ENCODE results near the gene RBM15B. TPM values are rescaled to one million over a fixed set of nuclear protein-coding genes. Genes with fewer than 3 reads are reported as not detected.
A peak's percentile ranks its signal among the peaks of the same experiment; 100 is the strongest.

The RBM15B gene
- total and polyA plus RNA-seq, 2 experiments from 2014 or later = 16.3 to 57.9 TPM

GRCh38 chr3:51398595-51399310 lies 7.7 kb downstream of the RBM15B start:
- Mint-ChIP-seq H3K9me3 (peaks cover 7% of the 10 kb centered on the region; the same call in 1 of the 3 replicates), H3K4me3 (no peak overlapping the region), H3K4me1 (peaks cover 20% of the 10 kb centered on the region), H3K36me3 (ENCODE audit: low read depth) (peaks cover 50% of the 10 kb centered on the region), H3K27me3 (ENCODE audit: insufficient read depth, low read depth, poor library complexity) (peaks cover 5% of the 10 kb centered on the region), H3K27ac (no peak overlapping the region)
- peaks cover 8% of the 10 kb centered on the region for H3K36me3 ChIP-seq (ENCODE audit: insufficient read depth)
- no peak for DNase-seq (ENCODE audit: low spot score)
- no peak overlapping the region for H3K4me2 ChIP-seq
- no peak overlapping the region for H3K4me3 ChIP-seq
- H3K9me2 ChIP-seq (ENCODE audit: insufficient read depth) = no peaks in the 10 kb centered on the region
- H3F3A ChIP-seq (replicated peaks; ENCODE audit: low read depth) = peaks cover 9% of the 10 kb centered on the region; the same call in 1 of the 2 replicates
- peak overlapping the region; percentile 55; the same call in 1 of the 2 replicates for H3K27ac ChIP-seq (ENCODE audit: low read depth)
- no peak for ATAC-seq
- peaks cover 23% of the 10 kb centered on the region for H3K79me2 ChIP-seq (replicated peaks; ENCODE audit: insufficient read depth)
- 0 out of 2 replicates have a peak, but pooled peaks cover 6% of the 10 kb centered on the region for H3K4me1 ChIP-seq (ENCODE audit: insufficient read depth)
- no peaks in the 10 kb centered on the region for H3K27me3 ChIP-seq (ENCODE audit: insufficient read depth)
- peaks cover 22% of the 10 kb centered on the region for H4K20me1 ChIP-seq (replicated peaks; ENCODE audit: insufficient read depth)
- H2AFZ ChIP-seq = no peak overlapping the region
- TF ChIP-seq CTCF (conservative IDR thresholded peaks at IDR 0.05; ENCODE audit: low read depth in 2 of 2) (no peak), JUNB (IDR thresholded peaks at IDR 0.05; ENCODE audit: unreplicated experiment) (no peak), NANOG (IDR thresholded peaks at IDR 0.05; ENCODE audit: borderline replicate concordance) (no peak), EZH2phosphoT487 (IDR thresholded peaks at IDR 0.05; ENCODE audit: unreplicated experiment) (no peak), ZNF114 (CRISPR knock-in tag; IDR thresholded peaks at IDR 0.05) (no peak), CREB1 (CRISPR knock-in tag; IDR thresholded peaks at IDR 0.05; ENCODE audit: low read depth) (no peak), POLR2AphosphoS5 (IDR thresholded peaks at IDR 0.05; ENCODE audit: low read depth) (no peak), ETS1 (IDR thresholded peaks at IDR 0.05) (no peak), ZNF462 (CRISPR knock-in tag; IDR thresholded peaks at IDR 0.05) (no peak), EZH2 (IDR thresholded peaks at IDR 0.05; ENCODE audit: low read depth, unreplicated experiment) (no peak)
- TF ChIP-seq, protein P1, sequence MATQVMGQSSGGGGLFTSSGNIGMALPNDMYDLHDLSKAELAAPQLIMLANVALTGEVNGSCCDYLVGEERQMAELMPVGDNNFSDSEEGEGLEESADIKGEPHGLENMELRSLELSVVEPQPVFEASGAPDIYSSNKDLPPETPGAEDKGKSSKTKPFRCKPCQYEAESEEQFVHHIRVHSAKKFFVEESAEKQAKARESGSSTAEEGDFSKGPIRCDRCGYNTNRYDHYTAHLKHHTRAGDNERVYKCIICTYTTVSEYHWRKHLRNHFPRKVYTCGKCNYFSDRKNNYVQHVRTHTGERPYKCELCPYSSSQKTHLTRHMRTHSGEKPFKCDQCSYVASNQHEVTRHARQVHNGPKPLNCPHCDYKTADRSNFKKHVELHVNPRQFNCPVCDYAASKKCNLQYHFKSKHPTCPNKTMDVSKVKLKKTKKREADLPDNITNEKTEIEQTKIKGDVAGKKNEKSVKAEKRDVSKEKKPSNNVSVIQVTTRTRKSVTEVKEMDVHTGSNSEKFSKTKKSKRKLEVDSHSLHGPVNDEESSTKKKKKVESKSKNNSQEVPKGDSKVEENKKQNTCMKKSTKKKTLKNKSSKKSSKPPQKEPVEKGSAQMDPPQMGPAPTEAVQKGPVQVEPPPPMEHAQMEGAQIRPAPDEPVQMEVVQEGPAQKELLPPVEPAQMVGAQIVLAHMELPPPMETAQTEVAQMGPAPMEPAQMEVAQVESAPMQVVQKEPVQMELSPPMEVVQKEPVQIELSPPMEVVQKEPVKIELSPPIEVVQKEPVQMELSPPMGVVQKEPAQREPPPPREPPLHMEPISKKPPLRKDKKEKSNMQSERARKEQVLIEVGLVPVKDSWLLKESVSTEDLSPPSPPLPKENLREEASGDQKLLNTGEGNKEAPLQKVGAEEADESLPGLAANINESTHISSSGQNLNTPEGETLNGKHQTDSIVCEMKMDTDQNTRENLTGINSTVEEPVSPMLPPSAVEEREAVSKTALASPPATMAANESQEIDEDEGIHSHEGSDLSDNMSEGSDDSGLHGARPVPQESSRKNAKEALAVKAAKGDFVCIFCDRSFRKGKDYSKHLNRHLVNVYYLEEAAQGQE (IDR thresholded peaks at IDR 0.05; ENCODE audit: unreplicated experiment) = no peak
